Measurements from ENCODE around the gene NENF.

DNA sequence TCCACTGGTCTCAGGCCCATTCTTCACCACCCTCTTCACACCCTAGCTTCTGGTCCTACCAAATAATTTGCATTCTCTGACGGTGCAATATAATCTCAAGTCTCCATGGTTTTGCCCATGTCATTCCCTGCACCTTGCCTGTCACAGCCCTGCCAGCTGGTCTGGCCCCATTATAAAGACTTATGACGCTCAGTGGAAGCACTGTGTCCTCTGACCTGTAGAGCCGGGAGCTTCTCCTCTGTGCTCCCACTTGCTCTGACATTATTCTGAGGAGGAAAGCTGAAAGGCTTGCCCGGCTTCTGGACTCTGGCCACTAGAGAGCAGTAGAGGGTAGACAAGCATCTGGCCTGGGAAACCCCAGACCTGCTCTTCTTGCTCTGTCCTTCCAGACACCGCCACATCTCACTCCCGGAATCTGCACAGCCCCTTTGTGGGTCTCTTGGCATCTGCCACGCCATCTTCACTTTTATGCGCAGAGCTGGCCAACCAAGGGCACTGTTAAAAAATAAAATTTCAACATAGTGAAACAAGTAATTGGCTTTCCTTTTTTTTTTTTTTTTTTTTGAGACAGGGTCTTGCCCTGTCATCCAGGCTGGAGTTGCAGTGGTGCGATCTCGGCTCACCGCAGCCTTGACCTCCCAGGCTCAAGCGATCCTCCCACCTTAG lies 44.4 kb downstream of the NENF start:
- TF ChIP-seq, protein P1, sequence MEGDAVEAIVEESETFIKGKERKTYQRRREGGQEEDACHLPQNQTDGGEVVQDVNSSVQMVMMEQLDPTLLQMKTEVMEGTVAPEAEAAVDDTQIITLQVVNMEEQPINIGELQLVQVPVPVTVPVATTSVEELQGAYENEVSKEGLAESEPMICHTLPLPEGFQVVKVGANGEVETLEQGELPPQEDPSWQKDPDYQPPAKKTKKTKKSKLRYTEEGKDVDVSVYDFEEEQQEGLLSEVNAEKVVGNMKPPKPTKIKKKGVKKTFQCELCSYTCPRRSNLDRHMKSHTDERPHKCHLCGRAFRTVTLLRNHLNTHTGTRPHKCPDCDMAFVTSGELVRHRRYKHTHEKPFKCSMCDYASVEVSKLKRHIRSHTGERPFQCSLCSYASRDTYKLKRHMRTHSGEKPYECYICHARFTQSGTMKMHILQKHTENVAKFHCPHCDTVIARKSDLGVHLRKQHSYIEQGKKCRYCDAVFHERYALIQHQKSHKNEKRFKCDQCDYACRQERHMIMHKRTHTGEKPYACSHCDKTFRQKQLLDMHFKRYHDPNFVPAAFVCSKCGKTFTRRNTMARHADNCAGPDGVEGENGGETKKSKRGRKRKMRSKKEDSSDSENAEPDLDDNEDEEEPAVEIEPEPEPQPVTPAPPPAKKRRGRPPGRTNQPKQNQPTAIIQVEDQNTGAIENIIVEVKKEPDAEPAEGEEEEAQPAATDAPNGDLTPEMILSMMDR (IDR thresholded peaks at IDR 0.05), result peak; percentile 77 to 89 (median 85)
- no peak for TF ChIP-seq POLR2A (IDR thresholded peaks at IDR 0.05)
